ENCODE measurements around the gene PRKAG3.

DNA sequence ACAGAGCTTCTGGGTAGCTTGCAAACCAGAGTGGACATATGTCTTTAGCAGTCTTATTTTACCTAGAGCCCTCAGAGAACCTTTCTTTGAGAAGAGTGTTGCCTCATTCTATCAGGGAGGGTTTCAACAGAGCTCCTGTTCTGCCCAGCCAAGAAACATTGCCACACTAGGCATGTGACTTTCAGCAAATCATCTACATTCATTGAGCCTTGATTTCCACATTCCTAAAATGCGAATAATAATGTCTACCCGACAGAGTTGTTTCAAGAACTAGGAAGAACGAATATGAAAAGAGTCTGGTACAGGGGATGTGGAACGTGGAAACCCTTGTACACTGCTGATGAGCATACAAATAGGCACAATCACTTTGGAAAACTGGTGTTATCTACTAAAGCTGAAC is 7.8 kb upstream of the PRKAG3 start:
- TF ChIP-seq, protein P1, sequence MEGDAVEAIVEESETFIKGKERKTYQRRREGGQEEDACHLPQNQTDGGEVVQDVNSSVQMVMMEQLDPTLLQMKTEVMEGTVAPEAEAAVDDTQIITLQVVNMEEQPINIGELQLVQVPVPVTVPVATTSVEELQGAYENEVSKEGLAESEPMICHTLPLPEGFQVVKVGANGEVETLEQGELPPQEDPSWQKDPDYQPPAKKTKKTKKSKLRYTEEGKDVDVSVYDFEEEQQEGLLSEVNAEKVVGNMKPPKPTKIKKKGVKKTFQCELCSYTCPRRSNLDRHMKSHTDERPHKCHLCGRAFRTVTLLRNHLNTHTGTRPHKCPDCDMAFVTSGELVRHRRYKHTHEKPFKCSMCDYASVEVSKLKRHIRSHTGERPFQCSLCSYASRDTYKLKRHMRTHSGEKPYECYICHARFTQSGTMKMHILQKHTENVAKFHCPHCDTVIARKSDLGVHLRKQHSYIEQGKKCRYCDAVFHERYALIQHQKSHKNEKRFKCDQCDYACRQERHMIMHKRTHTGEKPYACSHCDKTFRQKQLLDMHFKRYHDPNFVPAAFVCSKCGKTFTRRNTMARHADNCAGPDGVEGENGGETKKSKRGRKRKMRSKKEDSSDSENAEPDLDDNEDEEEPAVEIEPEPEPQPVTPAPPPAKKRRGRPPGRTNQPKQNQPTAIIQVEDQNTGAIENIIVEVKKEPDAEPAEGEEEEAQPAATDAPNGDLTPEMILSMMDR (IDR thresholded peaks at IDR 0.05), result no peak
- no peak for TF ChIP-seq POLR2A (IDR thresholded peaks at IDR 0.05)
